GM08714 (cell line): ENCODE results near the gene PLCG1.
A peak's percentile ranks its signal among the peaks of the same experiment; 100 is the strongest.

ENCODE experiments used
- H3K4me3 ChIP-seq: fragments of 200-500 bp; sonication (Bioruptor generic); 2 replicates; pipeline ENCODE4 v1.5.1; 2014; ENCODE audit warnings: mild to moderate bottlenecking, low read length, inconsistent platforms
- ZNF274 ChIP-seq: IDR thresholded peaks from 2 replicates; pipeline ENCODE4 v1.6.1; 2012; ENCODE audit warnings: mild to moderate bottlenecking, low read depth, low read length

Gene PLCG1

GRCh38 chr20:41136680-41137613 is at the start of gene PLCG1:
Gene PLCG1 (plus strand): TSS chr20:41137543. CDS start chr20:41137642, 99 bp downstream.
- H3K4me3 ChIP-seq, result peak within 1 kb of the TSS; percentile 86
- TF ChIP-seq ZNF274, result no peak

- H3K4me3 ChIP-seq, result no peak overlapping the region
- no peak for TF ChIP-seq ZNF274
These were observed 49.6 kb upstream of the PLCG1 start for GRCh38 chr20:41087777-41088176.

GRCh38 chr20:41089555-41089954 is 47.8 kb upstream of the PLCG1 start:
- no peak for TF ChIP-seq ZNF274
- no peak overlapping the region for H3K4me3 ChIP-seq

GRCh38 chr20:41091927-41092326 is 45.4 kb upstream of the PLCG1 start:
- H3K4me3 ChIP-seq, result no peak overlapping the region
- no peak for TF ChIP-seq ZNF274

GRCh38 chr20:41094353-41095055 is 42.8 kb upstream of the PLCG1 start:
- TF ChIP-seq ZNF274, result no peak
- H3K4me3 ChIP-seq, result no peak overlapping the region

- no peak for TF ChIP-seq ZNF274
- no peak overlapping the region for H3K4me3 ChIP-seq
These were observed 42.0 kb upstream of the PLCG1 start for GRCh38 chr20:41095110-41095969.

GRCh38 chr20:41098703-41099250 is 38.6 kb upstream of the PLCG1 start:
- no peak overlapping the region for H3K4me3 ChIP-seq

GRCh38 chr20:41100001-41100480 is 37.3 kb upstream of the PLCG1 start:
- no peak overlapping the region for H3K4me3 ChIP-seq
- no peak for TF ChIP-seq ZNF274

More at GRCh38 chr20:41098703-41099250, 38.6 kb upstream of the PLCG1 start:
- TF ChIP-seq ZNF274, result no peak

GRCh38 chr20:41101660-41102059 is 35.7 kb upstream of the PLCG1 start:
- H3K4me3 ChIP-seq, result no peak overlapping the region
- no peak for TF ChIP-seq ZNF274

- no peak for TF ChIP-seq ZNF274
- H3K4me3 ChIP-seq, result no peak overlapping the region
These were observed 28.8 kb upstream of the PLCG1 start for GRCh38 chr20:41108531-41108930.

GRCh38 chr20:41110012-41110411 is 27.3 kb upstream of the PLCG1 start:
- no peak for TF ChIP-seq ZNF274
- no peak overlapping the region for H3K4me3 ChIP-seq

- no peak overlapping the region for H3K4me3 ChIP-seq
- TF ChIP-seq ZNF274, result no peak
These were observed 26.3 kb upstream of the PLCG1 start for GRCh38 chr20:41110930-41111577.

- no peak overlapping the region for H3K4me3 ChIP-seq
- no peak for TF ChIP-seq ZNF274
These were observed 25.8 kb upstream of the PLCG1 start for GRCh38 chr20:41111578-41111951.
